Measurements from ENCODE around the gene ZNF579.

DNA sequence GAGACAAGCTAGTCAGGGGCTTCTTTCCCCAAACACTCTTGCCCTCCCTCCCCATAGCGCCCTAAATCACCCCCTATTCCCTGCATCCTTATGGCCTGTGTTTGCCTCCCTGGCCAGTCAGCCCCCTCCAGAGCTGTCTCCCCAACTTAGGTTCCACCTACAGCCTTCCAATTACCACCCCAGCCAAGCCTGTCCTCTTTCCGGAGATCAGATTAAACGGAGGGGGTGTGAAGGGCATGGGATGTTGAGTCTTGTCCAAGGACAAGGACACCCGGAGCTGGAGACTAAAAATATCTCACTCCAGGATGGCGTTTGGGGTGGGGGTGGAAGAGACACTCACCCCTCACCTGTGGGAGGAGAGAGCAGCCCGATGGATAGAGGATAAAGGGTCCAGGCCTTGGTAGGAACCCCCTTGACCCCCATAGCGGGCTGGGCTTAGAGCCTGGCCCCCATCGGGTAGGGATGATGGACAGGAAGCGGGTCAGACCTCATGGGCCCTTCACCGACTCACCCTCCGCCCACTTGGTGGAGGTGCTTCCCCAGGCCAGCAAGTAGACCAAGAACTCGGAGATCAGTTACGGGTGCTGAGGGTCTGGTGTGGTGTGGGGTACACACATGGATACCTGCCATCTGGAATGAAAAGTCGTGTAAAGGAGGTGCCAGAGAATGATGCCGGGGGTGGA lies 30.8 kb upstream of the ZNF579 start:
- TF ChIP-seq POLR2A (IDR thresholded peaks at IDR 0.05; ENCODE audit: low read depth) (no peak), POLR2AphosphoS5 (IDR thresholded peaks at IDR 0.05) (no peak), EP300 (IDR thresholded peaks at IDR 0.05) (no peak)
- TF ChIP-seq, protein P1, sequence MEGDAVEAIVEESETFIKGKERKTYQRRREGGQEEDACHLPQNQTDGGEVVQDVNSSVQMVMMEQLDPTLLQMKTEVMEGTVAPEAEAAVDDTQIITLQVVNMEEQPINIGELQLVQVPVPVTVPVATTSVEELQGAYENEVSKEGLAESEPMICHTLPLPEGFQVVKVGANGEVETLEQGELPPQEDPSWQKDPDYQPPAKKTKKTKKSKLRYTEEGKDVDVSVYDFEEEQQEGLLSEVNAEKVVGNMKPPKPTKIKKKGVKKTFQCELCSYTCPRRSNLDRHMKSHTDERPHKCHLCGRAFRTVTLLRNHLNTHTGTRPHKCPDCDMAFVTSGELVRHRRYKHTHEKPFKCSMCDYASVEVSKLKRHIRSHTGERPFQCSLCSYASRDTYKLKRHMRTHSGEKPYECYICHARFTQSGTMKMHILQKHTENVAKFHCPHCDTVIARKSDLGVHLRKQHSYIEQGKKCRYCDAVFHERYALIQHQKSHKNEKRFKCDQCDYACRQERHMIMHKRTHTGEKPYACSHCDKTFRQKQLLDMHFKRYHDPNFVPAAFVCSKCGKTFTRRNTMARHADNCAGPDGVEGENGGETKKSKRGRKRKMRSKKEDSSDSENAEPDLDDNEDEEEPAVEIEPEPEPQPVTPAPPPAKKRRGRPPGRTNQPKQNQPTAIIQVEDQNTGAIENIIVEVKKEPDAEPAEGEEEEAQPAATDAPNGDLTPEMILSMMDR (IDR thresholded peaks at IDR 0.05), result no peak
